NCI-H526 (cell line): ENCODE measurements around the gene LDLRAD4.
A peak's percentile ranks its signal among the peaks of the same experiment; 100 is the strongest.

Source experiments
- DNase-seq, 2 experiments: peaks; one replicate each; lab custom pipeline; 2025; lab: John Stamatoyannopoulos, UW

Gene LDLRAD4

DNA sequence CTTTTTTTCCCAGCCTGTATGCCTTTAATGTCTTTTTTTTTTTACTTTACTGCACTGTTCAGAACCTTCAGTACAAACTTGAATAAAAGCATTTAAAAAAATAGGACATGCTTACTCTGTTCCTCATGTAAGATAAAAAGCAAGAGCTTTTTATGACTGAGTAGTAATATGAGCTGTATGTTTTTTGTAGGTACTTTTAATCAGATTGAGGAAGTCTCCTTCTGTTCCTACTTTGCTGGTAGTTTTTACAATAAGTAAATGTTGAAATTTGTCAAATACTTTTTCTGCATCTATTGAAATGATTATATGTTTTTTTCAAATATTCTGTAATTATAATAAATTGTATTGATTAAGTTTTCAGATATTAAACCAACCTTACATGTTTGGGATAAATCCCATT, 318.0 kb downstream of the LDLRAD4 start:
- DNase-seq = no peak

DNA sequence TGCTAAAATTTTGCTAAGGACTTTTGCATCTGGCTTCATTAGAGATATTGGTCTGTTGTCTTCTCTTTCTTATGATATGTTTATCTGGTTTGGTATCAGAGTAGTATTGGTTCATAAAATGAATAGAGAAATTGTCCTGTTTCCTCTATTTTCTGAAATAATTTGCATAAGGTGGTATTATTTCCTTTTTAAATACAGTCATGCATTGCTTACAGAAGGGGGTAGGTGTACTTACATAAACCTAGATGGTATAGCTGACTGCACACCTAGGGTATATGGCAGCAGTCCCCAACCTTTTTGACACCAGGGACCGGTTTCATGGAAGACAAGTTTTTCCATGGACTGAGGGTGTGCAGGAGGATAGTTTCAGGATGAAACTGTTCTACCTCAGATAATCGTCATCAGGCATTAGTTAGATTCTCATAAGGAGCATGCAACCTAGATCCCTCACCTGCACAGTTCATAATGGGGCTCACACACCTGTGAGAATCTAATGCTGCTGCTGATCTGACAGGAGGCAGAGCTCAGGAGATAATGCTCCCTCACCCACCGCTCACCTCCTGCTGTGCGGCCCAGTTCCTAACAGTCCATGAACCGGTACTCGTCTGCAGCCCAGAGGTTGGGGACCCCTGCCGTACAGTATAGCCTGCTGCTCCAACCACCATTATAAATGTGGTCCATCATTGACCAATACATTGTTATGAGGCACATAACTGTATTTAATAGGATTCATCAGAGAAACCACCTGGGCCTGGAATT, 318.6 kb downstream of the LDLRAD4 start:
- no peak for DNase-seq

DNA sequence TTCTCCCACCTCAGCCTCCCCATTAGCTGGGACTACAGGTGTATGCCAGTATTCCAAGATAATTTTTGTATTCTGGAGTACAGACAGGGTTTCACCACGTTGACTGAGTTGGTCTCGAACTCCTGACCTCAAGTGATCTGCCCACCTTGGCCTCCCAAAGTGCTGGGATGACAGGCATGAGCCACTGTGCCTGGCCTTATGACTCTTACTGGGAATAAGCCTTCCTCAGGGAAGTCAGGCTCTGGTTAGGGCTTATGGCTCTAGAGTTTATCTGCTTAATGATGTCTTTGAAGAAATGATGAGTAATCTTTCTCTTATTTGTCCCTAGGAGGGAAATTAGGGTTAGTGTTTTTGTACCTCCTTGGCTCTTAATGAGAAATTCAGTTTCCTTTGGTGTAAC, 320.1 kb downstream of the LDLRAD4 start:
- DNase-seq = no peak

DNA sequence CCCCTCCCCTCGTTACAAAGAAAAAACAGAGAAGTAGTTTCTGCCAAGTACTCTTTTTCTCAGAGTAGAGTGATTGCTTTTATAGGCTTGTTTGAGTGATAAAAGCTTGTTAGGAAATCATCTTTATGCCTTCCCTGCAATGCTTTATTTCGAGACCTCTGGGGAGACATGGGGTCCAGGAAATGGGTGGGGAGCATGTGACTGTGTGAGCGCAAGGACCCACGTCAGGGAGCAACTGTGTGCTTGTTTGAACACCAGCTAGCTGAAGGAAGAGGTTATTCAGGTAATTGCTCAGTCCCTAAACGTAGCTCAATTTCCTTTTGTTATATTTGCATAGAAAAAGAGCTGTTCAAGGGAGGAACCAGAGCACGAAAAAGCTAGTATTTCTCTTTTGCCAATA, 320.5 kb downstream of the LDLRAD4 start:
- DNase-seq = peak; percentile 40 to 60

DNA sequence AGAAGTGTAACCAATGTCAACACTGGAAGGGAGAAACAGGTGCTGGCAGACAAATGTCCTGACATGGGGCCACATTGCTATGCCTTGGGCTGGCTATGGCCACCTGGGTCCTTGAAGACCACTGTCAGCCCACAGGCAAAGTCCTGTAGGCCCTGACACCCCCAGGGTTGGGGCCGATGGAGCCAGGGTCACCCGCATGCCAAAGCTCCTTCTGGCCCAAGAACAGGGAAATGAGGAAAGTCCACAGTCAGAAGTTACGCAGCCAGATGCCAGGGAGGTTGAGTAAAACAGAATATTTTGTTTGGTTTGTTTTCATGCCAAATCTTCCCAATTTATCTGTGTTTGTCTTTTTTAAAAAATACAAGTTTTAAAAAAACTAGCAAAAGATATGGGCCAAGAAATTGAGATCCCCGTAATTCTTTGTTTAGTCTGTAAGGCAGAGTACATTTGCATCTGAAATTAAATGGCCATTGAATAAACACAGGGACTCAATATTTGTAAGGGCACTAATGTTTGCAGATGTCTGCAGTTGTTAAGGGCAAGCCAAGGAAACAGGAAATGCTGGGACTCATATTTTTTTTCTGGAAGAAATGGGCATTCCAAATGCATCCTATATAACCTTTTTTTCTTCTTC, 321.4 kb downstream of the LDLRAD4 start:
- DNase-seq = peak in 1 of 2 experiments; percentile 24

DNA sequence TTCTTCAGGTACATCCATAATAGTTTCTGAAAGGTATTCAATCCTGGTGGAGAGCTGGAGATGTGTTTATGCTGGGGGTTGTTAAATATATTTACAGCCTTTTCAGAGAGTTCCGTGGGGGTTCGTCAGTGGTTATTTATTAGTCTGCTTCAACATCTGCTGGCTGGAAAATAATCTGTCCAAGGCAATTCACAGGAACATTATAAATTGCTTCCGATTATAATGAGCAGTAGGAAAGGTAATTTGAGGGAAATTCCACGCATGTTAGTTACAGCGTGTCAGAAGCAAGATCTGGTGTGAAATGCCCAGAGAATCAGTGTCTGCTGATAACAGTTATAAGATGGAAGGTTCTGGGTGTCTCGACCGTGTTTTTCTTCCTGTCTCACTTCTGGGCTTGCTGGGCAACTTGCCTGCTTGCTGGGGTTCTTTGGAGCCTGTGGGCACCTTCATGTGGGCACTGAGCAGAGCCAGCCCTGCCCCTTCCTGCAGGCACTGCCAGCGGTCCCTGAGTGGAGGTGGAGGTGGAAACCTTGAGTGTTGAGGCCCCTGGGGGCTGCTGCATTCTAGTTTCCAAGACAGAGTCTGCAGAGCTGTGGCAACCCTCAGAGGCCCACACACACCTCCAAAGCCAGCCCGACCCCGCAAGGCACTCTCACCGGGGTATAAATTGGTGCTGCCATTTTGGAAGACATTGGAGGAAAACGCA, 322.1 kb downstream of the LDLRAD4 start:
- no peak for DNase-seq

DNA sequence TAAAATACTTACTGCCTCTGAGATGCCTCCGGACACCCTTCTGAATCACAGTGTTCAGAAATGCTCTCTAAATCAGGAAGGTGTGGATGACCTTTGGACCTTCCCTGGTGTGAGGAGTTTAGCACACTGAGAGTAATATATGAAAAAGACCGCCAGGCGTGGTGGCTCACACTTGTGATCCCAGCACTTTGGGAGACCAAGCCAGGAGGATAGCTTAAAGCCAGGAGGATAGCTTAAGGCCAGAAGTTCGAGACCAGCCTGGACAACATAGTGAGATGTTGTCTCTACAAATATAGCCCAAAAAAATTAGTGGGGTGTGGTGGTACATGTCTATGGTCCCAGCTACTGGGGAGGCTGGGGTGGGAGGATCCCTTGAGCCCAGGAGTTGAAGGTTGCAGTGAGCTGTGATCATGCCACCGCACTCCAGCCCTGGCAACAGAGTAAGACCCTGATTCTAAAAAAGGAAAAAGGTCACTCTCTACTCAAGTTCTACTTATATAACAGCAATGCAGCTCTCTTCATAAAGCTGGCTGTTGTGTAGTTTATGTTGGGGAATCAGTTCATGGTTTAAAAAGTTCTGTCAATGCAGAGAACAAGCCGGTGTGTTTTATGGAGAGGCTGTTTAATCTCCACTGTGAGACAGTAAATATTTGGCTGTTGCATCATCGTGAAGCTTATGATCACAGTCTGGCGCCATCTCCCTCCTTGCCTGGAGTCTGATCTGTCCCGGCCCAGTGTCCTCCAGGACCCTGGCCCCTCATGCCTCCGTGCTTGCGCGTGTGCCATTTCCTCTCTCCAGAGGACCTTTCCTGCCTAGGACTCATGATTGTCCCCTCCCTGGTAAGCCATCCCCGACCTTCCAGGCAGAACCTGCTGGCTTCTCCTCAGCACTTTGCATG, 323.3 kb downstream of the LDLRAD4 start:
- no peak for DNase-seq

DNA sequence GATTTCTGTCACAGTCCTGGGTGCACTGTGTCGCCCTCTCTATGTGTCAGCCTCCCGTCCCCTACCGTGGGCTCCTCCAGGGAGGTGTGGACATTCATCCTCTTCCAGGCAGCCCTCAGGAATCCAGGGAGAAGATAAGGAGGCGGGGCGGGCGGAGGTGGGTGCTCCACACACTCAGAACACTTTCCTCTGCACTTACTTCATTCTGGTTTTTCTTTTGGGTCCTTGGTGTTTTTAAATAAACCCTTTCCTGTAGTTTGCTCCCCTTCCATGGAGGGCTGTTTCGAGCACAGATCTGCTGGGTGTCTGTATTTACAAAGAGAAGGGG, 323.9 kb downstream of the LDLRAD4 start:
- DNase-seq = no peak

DNA sequence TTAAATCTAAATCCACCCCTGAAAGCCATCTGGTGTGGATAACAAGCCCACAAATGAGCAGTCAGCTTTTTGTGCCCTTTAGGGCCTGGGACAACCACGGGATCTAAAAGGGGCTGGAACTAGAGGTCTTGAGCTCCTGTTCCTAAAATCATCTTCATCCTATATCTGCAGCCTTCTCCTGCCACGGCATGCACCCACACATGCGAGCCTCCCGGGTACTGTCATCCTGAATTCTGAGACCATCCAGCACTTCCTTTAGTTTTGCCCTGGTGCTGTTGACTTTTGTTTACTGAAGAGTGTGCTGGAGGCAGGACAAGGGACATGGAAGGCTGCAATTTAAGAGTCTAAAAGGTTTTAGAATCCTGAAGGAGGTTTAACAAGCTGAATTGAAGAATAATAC, 324.6 kb downstream of the LDLRAD4 start:
- no peak for DNase-seq

DNA sequence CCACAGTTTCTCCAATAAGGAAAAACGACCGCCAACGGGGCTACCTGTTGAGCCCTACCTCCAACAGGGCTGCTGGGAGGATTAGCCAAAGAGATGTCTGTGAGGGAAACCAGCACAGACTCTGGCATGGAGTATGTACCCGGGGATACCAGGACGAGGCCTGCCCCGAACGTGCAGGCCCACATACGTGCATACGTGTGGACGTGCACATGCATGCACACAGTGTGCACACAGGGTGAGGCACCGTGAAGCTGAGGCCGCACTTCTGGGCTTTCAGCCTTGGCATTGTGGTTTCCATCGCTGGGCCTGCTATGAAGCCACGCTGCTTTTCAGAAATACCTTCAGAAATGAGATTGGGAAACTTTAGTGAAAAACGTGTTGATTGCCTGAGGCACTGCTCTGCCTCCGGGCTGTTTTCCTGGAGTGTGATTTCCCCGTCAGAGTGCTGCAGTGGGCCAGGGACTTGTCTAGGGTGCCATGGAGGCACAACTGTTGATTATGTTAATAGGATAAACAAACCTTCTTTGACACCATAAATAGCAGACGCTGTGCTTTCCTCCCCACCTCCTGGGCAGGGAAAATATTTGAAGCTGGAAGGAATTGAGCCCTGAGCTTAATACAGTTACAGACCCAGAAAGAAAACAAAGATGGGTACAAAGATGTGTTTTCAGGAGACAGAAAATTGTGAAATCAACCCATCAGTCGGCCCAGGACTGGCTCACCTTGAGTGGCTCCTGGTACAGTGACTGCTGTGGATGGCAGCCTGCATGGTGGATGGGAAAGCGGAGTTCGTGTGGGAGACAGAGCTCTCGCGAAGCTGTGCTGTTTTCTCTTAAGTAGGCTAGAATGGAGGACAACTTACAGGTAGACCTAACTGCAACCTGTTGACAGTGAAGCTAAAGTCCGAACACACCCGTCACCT, 325.5 kb downstream of the LDLRAD4 start:
- DNase-seq = no peak

DNA sequence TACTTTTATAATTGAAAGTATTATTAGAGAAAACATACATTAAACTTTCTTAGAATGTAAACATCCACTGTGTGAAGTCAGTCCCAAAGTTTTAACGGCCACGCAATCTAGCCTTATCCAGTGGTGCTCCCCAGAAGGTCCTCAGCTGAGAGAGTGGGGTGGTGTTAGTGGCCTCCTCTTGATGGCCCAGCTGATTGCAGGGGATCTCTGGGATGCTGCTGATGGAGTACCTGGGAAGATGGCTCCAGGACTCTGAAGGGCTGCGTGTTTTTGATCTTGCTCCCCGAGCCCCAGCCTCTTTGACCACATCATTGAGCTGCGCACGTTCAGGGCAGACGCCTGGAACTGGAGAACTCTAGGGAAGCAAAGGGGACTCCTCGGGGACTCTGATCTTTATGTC, 326.4 kb downstream of the LDLRAD4 start:
- no peak for DNase-seq

DNA sequence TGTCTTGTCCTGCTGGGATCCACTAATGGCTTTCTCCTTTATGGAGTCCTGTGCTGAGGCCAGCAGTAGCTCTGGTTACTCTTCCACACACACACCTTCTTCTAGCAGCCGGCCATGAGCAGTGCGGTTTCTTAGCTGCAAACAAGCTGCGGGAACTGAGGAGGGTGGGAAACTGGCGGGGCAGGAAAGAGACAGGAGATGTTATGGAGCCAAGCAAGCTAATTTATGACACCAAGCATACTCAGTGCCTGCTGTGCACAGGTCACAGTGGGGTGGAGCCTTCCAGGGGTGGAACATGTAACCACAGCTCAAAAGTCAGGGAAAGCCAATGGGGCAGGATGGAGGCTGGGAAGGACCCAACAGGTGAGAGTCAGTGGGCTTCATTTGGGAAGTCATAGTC, 327.0 kb downstream of the LDLRAD4 start:
- no peak for DNase-seq

DNA sequence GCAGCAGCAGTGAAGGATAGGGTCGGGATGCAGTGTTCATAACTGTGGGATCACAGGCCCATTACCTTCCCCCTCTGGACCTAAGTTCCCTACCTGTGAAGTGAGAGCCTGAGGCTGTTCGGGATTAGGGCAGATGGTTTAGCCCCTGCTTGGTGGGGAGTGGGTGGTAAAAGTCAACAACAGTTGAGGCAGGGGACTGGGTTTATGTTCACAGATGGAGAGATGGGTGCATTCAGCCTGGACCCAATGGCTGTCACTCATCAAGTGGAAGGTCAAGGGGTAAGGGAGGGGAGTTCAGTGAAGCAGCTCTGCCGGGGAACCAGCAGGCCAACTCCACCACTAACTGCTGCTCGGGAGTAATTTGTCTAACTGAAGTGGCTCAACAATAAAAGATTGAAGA, 327.4 kb downstream of the LDLRAD4 start:
- no peak for DNase-seq

DNA sequence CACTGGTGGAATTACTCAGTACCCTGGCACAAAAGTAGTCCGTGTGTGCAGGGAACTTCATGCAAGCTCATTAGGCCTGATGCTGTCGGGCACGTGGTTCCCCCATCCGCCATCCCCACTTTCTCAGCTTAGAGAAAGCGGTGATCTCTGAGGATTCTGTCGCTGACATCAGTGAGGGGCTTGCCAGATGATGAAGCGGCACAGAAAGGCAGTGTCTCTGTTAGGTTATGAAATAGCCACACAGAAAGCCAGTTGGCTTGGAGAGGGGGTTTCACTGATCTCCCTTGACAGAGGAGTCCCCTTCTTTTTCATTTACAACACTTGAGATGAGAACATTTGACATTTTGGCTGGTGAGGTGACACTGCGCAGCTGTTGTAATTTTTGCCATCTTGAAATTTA, 328.1 kb downstream of the LDLRAD4 start:
- no peak for DNase-seq

DNA sequence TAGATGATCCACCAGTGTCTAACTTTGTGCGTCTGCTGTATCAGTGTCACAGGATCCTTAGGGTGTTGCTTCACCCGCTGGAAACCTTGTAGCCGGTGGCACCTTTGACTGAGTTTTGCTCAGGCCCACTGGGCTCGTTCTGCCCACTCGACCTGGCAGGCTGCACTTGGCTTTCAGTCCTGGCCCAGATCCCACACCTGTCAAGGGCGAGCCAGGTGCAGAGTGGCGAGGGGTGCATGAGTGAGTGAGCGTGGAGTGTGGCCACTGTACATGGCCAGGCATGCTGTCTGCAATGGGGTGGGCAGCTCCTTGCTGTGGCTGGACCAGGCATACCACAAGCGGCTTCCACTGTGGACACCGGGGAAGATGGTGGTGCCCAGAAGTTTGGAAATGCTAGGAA, 328.8 kb downstream of the LDLRAD4 start:
- no peak for DNase-seq

DNA sequence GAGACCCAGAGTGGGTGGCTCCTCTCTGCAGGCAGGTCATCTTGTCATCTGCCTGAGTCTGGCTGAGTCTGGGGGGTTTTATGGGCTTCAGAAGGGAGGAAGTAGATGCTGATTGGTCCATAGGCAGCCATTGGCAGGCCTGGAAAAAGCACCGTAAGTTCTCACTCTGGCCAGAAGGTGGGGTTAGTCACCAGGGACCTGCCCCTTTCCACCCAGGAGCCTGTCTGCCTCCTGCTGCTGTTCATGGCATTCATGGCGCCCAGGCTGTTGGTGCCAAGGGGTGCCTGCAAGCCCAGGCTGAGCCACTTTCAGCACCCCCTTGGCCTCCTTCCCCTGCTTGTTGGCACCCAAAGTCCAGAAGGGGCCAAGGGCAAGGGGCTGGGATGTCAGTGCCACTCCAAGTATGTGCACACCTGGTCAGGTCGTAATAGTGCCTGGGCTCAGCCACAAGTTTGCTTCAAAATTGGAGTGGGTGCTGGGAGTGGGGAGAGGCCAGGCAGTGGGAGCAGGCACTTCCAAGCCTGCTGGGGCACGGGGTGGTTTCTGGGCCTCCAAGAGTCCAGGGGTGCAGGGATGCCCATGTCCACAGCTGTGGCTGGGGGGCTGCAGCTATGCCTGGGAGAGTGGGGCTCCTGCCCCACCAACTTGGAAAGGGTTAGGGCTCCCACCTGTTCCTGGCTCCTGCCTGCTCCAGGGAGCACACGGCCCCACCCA, 329.7 kb downstream of the LDLRAD4 start:
- DNase-seq = no peak

DNA sequence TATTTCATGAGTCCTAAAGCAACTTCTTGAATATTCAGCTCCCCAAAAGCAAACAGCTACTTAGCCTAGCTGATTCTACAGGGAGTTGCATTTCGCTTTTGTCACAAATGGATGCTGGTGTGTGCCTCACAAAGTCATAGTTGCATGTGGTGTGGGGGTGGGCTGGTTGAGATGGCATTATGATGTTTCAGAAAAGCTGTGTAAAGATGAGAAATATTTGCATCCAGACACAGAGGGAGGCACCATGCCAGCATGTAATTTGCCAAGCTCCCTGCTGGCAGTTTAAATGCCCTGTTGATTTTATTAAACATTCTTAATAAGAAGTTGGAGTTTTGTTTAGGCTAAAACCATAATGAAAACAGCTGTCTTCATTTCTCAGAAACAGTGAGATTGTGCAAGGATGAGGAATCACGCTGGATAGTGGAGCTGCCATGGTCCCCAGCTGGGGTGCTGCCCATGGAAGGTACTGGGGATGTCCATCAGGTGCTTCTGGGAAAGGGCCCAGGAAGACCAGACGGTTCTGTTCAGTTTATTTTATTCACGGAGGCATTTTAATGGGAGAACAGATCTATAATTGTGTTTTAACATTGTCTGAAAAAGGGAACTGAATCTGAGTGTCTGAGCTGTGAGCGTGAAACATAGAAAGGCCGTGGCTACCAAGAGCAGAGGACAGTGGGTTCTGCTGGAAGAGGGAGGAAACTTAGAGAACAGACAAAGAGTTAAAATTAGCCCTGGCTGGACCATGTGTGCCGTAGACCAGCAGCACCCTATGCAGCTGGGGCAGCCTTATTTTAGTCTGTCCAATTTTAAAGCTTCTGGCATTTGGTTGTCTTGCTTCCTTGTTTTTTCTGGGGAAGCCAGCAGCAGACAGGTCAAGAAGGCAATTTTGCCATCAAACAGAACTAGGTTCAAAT, 330.7 kb downstream of the LDLRAD4 start:
- no peak for DNase-seq

DNA sequence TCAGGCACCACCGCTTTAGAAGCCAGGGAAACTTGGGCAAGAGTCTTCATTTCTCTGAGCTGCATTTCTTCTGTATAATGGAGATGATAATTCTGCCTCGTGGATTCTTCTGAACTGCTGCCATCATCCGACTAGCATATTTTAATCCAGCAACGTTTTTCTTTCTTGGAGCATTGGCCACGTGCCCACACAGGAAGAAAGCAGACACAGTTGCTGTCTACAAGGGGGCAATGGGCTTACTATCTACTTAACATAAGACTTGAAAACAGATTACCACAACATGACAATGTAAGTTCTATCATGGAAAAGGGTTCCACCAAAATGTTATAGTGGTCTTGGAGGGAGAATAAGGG, 331.3 kb downstream of the LDLRAD4 start:
- no peak for DNase-seq

DNA sequence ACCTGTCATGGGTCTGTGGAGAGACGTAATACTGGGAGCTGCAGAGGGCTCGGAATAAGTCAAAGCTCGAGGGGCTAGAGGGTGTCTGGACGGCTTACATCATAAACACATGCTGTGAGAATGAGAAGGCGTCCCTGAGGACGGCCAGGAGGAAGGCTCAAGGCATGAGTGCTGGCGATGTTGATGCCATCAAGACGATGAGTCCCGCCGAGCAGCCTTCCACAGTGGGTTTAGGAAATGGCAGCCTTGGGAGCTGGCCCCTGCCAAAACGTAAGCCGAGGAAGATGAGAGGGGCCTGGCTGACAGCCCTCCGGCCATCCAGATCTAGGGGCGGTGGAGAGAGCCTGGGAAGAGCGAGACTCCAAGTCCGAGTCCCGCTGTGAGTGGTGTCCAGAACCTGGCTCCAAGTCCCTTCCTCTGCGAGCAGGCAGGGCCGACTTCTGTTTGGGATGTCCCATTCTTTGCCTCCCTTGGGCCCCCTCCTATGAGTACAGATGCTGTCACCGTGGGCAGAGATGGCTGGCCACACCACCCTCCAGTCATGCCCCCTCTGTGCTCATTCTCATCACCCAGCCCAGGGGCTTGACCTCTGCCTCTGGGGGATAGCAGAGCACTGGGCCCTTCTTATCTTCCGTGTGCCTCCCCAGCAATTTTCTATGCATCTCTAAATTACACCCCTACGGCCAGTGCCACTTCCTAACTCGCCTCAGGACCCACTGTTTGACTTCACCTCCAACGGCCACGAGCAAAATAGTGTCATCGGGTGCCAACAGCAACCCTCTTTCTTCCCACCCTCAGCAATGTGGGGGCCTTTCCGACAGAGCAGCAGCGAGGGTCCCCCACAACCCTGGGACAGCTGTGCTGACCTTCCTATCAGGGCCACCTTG, 332.1 kb downstream of the LDLRAD4 start:
- no peak for DNase-seq
